ENCODE data around the gene SLC6A6.

SLC6A6 gene

DNA sequence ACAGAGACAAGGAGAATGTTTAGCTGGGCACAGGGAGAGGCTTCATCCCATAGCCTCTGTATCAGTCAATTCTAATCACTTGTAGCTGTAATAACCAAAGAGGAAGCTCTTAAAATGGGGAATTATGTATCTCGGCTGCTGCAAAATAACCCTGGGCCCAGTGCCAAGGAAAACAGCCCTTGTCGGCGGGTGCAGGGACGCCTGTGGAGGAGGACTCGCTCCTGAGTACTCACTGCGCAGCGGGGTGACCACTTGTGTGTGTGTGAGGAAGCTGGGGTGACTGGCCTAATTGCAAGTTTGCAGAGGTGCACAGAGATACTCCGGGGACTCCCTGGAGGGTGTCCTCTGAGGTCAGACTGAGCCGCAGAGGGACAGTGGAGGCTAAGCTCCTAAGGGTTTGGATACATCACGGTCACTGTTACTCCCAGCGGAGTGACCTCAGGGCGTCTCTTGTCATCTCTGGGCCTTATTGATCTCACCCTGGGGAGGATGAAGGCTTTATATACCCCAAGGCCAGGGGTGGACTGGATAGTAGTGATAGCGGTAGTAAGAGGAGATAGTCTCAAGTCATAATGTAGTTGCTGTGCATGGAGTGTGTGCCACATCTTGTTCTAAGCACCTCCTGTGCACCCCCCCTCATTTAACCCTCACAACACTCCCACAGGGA is 37.2 kb downstream of the SLC6A6 start:
- DNase-seq = no peak

- no peak for DNase-seq
Measured at GRCh38 chr3:14440168-14440518, 37.7 kb downstream of the SLC6A6 start.

DNA sequence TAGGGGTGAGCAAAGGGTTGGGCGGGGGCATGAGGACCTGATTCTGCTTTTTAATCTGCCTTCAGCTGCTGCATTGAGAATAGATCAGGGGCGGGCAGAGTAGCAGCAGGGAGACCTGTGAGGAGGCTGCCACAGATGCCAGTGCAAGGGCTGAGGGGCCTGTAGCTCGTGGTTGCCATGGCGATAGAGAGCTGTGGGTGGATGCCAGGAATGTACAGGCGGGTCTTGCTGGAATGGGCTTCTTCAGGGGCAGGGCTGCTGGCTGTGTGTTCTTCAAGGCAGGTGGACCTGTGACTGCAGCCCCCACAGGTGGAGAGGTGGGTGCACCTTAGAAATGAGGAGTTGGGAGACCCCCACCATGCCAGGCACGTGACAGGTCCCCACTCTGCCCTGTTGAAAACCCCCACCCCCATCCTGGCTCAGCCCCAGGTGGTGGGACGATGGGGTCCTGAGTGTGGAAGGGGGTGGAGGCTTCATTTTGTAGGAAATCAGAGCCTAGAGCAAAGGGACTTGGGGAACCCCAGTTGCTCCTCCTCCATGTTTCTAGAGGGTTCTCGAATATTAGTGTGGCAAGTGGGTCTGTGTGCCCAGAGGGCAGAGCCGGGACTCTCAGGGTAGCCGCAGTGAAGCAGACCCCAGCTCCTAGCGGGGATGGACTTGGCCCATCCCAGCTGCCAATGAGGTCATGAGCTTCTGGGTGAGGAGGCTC is 38.3 kb downstream of the SLC6A6 start:
- no peak for DNase-seq

- DNase-seq = no peak
Measured at GRCh38 chr3:14441240-14441919, 39.0 kb downstream of the SLC6A6 start.

GRCh38 chr3:14441920-14442300 is 39.5 kb downstream of the SLC6A6 start:
- no peak for DNase-seq

DNA sequence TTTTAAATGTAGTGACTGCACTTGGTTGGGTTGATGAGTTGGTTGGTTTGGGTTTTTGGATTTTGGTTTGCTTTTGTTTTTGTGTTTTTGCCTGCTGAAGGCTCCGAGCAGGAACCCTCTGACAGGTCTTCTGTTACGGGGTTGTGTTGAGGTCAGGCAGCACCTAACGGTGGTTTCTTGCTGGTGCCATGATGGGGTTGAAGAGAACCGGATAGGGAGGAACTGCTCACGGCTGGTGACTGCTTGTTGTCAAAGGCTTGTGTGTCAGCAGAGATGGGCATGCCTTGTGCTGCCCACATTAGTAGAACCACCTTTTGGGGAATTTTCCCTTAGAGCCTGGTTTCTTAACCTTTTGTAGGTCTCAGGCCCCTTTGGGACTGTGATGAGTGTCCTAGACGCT is 42.0 kb downstream of the SLC6A6 start:
- no peak for DNase-seq

- no peak for DNase-seq
Measured at GRCh38 chr3:14445773-14446172, 43.4 kb downstream of the SLC6A6 start.

GRCh38 chr3:14446988-14447570 is 44.7 kb downstream of the SLC6A6 start:
- DNase-seq = no peak

DNA sequence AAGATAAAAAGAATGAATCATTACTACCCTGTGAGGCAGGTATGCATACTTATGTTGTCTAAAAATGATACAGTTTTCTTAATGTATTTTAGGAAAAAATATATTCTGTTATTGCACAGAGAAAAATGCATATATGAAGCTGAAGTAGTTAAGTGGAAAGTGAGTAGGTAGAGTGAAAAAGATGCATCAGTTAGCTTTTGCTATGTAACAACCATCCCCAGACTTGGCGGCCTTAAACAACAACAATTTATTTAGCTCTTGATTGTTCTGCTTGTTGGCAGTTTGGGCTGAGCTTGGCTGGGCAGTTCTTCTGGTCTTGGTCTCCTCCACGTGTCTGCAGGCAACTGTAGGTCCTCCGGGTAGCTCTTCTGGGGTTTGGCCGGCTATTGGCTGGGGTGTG is 45.7 kb downstream of the SLC6A6 start:
- DNase-seq = no peak

GRCh38 chr3:14448756-14449727 is 46.6 kb downstream of the SLC6A6 start:
- no peak for DNase-seq

DNA sequence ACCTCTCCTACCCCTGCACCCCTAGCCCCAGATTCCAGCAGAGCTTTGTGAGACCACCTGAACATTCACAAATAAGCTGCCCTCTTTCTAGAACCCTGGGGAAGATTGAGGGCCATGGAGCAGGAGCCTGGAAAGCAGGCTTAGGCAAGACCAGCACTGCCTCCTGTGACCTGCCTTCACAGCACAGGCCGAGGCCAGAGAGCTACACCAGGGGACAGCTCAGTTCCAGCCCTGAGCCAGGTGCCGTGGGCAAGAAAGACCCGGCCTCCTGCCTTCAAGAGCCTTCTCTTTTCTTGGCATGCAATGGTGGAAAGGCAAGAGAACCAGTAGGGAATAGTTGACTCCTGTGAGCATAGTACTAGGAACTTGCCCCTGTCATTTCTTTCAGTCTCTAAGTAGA is 48.1 kb downstream of the SLC6A6 start:
- DNase-seq = no peak

- no peak for DNase-seq
Measured at GRCh38 chr3:14450922-14451606, 48.7 kb downstream of the SLC6A6 start.

DNA sequence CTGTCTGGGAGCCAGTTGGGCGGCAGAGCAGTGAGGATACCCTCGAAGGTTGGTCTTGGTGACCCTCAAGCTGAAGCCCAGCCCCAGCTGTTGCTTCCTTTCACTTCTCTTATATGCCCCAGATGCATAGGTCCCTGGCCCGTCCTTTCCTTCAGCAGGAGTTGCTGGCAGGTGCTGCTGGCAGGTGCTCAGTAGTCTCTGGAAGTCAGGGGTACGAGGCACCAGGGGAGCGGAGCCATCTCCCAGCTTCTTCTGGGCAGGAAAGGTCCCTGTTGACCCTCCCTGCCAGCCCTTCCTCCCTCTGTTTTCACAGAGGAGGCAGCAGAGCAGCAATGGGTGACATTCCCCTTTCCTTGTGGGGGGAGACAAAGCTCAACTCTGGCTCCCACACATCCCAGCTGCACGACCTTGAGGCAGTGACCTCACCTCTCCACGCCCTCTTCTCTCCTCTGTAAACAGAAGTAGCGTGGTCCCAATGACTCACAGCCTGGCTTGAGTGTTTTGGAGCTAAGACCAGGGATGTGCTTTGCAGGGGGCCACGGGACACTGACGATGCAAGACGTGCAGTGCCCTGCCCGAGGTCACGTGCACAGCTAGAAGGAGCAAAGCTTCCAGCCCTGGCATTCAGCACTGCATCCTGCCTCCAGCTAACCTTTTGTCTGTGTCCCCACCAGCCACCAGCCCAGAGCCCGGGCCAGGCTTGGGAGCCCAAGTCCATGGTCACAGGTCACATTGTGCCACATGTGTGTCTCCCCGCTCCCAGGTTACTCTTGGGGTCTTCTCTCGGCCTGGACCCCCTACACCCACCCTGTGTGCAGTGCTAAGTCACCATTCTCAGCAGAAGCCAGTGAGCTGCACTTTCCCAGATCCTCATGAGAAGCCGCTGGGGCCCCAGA is 49.7 kb downstream of the SLC6A6 start:
- DNase-seq = no peak

DNA sequence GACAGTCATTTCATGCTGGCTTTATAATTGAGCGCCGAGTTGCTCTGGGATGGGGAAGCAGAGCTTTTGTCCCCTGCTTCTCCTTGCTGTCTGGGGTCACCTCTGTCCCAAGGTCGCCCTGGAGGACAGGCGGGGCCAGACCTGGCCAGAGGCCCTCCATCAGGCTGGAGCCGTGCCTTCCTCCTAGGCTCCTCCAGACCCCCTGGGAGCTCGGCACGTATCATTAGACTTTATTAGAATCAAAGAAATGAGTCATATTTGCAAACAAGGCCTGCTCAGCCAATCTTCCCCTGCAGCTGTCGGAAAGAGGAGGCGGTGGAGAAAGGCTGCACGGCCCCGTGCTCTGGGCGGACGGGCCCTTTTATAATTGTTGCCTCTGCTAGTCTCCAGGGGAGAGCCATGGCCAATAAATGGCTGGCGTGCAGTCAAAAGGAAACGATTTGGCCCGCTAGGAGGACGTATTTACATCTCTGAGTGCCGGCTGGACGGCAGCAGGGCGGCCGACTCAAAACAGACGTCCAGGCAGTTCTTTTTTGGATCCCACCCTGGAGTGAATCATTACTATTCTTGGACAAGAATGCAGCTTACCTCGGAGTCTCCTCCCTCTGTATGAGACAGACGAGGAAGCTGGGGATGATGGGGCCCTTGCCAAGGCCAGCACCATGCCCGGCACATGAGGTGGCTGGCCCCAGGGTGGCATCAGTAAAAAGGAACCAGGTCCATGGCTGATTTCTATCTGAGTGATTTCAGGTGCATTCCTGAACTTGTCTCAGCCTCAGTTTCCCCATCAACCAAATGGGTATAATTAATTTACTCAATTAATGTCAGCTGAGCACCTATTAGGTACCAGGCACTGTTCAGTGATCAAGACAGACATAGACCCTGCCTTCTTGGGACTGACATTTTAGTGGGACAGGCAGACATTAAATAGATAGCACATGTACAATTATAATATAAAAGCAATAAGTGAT is 50.6 kb downstream of the SLC6A6 start:
- DNase-seq = no peak

DNA sequence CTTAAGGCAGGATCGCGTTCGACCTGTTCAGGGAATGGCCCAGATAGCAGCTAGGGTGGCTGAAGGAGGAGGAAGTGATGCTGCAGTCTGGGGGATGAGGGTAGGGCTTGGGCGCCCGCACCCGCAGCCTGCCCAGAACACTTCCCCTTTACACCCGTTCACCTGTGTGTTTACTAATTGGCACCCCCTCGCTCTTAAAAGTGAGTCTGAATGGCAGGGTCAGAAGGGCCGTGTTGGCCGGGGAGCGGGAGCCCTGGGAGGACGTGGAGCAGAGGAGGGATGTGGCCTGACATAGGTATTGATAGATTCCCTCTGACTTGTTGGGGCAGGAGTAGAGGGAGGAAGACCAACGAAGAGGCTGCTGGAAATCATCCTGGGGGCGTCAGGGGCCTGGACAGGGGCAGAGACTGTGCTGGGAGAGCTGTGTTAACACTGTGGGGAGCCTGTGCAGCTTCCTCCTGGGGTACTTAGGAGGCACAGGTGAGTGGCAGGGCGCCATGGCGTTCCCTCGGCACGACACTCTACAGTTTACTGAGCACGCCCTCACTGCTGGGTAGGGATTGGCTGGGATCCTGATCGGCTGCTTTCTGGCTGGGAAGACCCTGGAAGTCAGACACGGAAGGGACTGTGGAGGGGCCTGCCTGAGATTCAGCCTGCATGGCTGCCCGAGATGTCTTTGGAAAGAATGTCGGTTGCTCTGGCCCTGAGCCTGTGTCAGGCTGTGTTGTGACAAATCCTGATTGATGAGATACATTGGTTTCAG is 51.7 kb downstream of the SLC6A6 start:
- DNase-seq = no peak

GRCh38 chr3:14454639-14455310 is 52.4 kb downstream of the SLC6A6 start:
- DNase-seq = no peak

DNA sequence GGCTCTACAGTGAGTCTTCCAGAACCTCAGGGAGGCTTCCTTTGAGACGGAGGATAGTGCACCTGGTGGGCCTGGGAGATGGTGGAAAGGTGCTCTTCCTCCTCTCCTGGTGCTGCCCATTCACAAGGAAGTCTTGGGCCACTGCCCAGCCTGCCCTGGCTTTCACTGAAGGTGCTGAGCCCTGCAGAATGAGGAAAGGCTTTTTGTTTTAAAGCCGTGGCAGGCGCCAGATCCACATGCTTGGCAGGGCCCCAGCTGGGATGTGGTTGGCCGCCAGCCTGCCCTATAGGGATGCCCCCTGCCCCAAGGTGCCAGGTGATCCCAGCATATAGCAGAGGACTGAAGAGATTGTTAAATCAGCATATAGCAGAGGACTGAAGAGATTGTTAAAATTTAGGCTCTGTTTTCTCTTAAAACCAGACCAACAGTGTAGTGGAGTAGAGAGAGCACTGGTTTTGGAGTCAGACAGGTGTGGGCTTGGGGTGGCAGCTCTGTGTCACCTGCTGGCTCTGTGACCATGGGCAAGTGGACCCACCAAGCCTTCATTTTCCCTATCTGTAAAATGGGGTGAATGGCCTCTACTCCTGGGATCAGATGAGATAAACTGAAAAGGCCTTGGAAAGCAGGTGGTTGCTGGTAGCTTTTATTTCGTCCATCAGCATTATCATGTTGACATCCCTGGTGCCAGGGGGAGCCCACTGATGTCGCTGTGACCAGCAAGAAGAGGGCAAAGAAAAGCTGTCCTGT is 53.3 kb downstream of the SLC6A6 start:
- no peak for DNase-seq

DNA sequence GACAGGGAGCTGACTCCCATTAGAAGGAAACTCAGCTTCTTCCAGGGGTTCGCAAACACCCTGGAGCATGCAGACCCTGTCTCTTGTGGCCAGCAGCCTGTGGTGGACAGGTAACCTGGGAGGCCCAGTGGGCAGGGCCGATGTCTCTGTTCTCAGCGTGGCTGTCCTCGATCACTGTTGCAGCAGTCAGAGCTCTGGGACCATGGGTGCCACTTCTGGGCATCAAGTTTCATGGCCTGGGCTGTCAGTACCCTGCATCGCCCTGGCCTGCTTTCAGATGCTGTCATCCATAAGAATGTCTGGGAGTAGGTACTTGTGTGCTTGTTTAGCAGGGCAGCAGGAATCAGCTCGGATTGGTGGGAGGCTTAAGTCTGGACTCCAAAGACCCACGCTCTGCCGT is 54.4 kb downstream of the SLC6A6 start:
- no peak for DNase-seq

Measured in activated CD8-positive, alpha-beta memory T cell treated with anti-CD3 and anti-CD28 coated beads for 24 hours (primary cell).